Endothelial cell of umbilical vein (primary cell): ENCODE measurements around the gene WDFY2. TPM values are rescaled to one million over a fixed set of nuclear protein-coding genes. Genes with fewer than 3 reads are reported as not detected.

ENCODE experiments used
- BruUV-seq: library from RNA; stranded (reverse); fragments of 400-500 nt; replicated peaks from 2 replicates; lab custom pipeline; 2021; lab: Mats Ljungman, UMichigan
- CTCF ChIA-PET: fragments of 300-600, 350-600 bp; sonication (Branson Sonifier 250); formaldehyde crosslinking; loops from one replicate; lab custom pipeline; 2021; ENCODE audit warnings: antibody characterized with exemption, inconsistent platforms; lab: Charles Lee
- POLR2A ChIA-PET: fragments of 300-600, 350-600 bp; sonication (Branson Sonifier 250); formaldehyde crosslinking; loops from one replicate; lab custom pipeline; 2021; ENCODE audit warnings: antibody characterized with exemption, inconsistent platforms; lab: Charles Lee
- DNase-seq: peaks from one replicate; pipeline ENCODE4 v3.0.0-alpha.2; 2011; ENCODE audit warnings: low read depth, low spot score
- FAIRE-seq: peaks from 2 replicates; lab custom pipeline; 2011; peaks lifted over from hg19 to GRCh38; lab: Jason Lieb, UNC
- H2AFZ ChIP-seq: 2 replicates; pipeline ENCODE4 v1.6.0; 2012; ENCODE audit warnings: low read depth, low read length, control low read depth, inconsistent platforms
- H3K27ac ChIP-seq: 2 replicates; pipeline ENCODE4 v1.5.1; 2011; ENCODE audit warnings: low read depth, mild to moderate bottlenecking, control low read depth, low read length, moderate library complexity; ENCODE audit not compliant: insufficient read depth
- H3K27me3 ChIP-seq, 2 experiments: 2 replicates each; pipeline versions ENCODE4 v1.6.0 to v1.6.1; 2011; ENCODE audit warnings: low read length in 2 of 2, mixed read lengths in 1 of 2; ENCODE audit not compliant: control insufficient read depth in 2 of 2, insufficient read depth in 2 of 2
- H3K36me3 ChIP-seq, 2 experiments: 2 replicates in 1 of 2; 3 replicates in 1 of 2; pipeline ENCODE4 v1.5.1; 2011; ENCODE audit warnings: low read length in 2 of 2, mild to moderate bottlenecking in 1 of 2, moderate library complexity in 1 of 2; ENCODE audit not compliant: control insufficient read depth in 2 of 2, insufficient read depth in 2 of 2; ENCODE audit errors: extremely low read depth in 1 of 2
- H3K4me1 ChIP-seq: 3 replicates; pipeline ENCODE4 v1.5.1; 2011; ENCODE audit warnings: mild to moderate bottlenecking, low read length; ENCODE audit not compliant: control insufficient read depth, insufficient read depth; ENCODE audit errors: extremely low read depth
- H3K4me2 ChIP-seq: 2 replicates; pipeline ENCODE4 v1.6.1; 2011; ENCODE audit warnings: low read length, control low read depth, mixed read lengths; ENCODE audit not compliant: insufficient read depth
- H3K4me3 ChIP-seq, 3 experiments: fragments of 200-600 bp in 1 of 3; sonication (generic), shearing (Covaris generic) in 1 of 3; replicated peaks in 1 of 3; 2 replicates each; pipeline ENCODE4 v1.5.1; 2011 to 2016; ENCODE audit warnings: control low read depth in 3 of 3, low read length in 3 of 3, mild to moderate bottlenecking in 2 of 3, inconsistent platforms in 1 of 3, low read depth in 1 of 3, moderate library complexity in 1 of 3; ENCODE audit not compliant: insufficient read depth in 1 of 3
- H3K79me2 ChIP-seq: 2 replicates; pipeline ENCODE4 v1.6.0; 2012; ENCODE audit warnings: low read length, inconsistent platforms; ENCODE audit not compliant: control insufficient read depth, insufficient read depth
- H3K9ac ChIP-seq: replicated peaks from 2 replicates; pipeline ENCODE3; 2011; ENCODE audit warnings: low read length, control low read depth; ENCODE audit not compliant: insufficient read depth; ENCODE audit errors: extremely low read depth
- H3K9me1 ChIP-seq: replicated peaks from 3 replicates; pipeline ENCODE4 v1.6.0; 2011; ENCODE audit warnings: mild to moderate bottlenecking, low read length; ENCODE audit not compliant: control insufficient read depth, insufficient read depth; ENCODE audit errors: extremely low read depth
- H3K9me3 ChIP-seq: replicated peaks from 2 replicates; pipeline ENCODE4 v1.5.1; 2012; ENCODE audit warnings: low read length, inconsistent platforms; ENCODE audit not compliant: control insufficient read depth, insufficient read depth
- H4K20me1 ChIP-seq: replicated peaks from 2 replicates; pipeline ENCODE3; 2011; ENCODE audit warnings: mild to moderate bottlenecking, low read length; ENCODE audit not compliant: control insufficient read depth, insufficient read depth; ENCODE audit errors: extremely low read depth
- CTCF ChIP-seq, 2 donors: IDR thresholded peaks; 1 replicate in 1 of 2; 2 replicates in 1 of 2; pipeline ENCODE4 v1.5.1; 2011; ENCODE audit warnings: low read length in 2 of 2, mild to moderate bottlenecking in 2 of 2, moderate library complexity in 2 of 2, control low read depth in 1 of 2, inconsistent platforms in 1 of 2, low read depth in 1 of 2; ENCODE audit not compliant: insufficient read depth in 1 of 2; ENCODE audit errors: extremely low read depth in 1 of 2
- EZH2 ChIP-seq: IDR thresholded peaks from 2 replicates; pipeline ENCODE4 v1.6.1; 2012; ENCODE audit warnings: borderline replicate concordance, low read depth, mild to moderate bottlenecking, moderate library complexity, low read length, inconsistent platforms; ENCODE audit not compliant: severe bottlenecking
- FOS ChIP-seq: IDR thresholded peaks from 2 replicates; pipeline ENCODE4 v1.6.1; 2011; ENCODE audit warnings: mild to moderate bottlenecking, low read length, moderate library complexity, borderline replicate concordance; ENCODE audit not compliant: insufficient read depth
- GATA2 ChIP-seq: IDR thresholded peaks from 2 replicates; pipeline ENCODE4 v1.7.0; 2011; ENCODE audit warnings: low read depth, mild to moderate bottlenecking, moderate library complexity, mixed read lengths, low read length; ENCODE audit not compliant: insufficient read length, insufficient read depth
- JUN ChIP-seq: IDR thresholded peaks from 2 replicates; pipeline ENCODE4 v1.6.1; 2011; ENCODE audit warnings: borderline replicate concordance, low read depth; ENCODE audit not compliant: insufficient read length, insufficient read depth
- MAX ChIP-seq: IDR thresholded peaks from 2 replicates; pipeline ENCODE4 v1.6.1; 2011; ENCODE audit not compliant: insufficient read depth, insufficient read length
- MYC ChIP-seq: IDR thresholded peaks from one replicate; pipeline ENCODE4 v1.6.1; 2011; ENCODE audit warnings: mild to moderate bottlenecking, low read depth, low read length
- POLR2A ChIP-seq: IDR thresholded peaks from 2 replicates; pipeline ENCODE4 v1.6.1; 2012; ENCODE audit warnings: low read depth, mild to moderate bottlenecking, control low read depth, low read length
- POLR2AphosphoS5 ChIP-seq: IDR thresholded peaks from 2 replicates; pipeline ENCODE4 v1.6.1; 2012; ENCODE audit warnings: low read depth, mild to moderate bottlenecking, control low read depth, low read length, moderate library complexity; ENCODE audit not compliant: insufficient read depth
- dilution Hi-C: fragments of 300-500 bp; cut with MboI; formaldehyde crosslinking; loops from one replicate; pipeline ENCODE4 v1.15.0; 2019; ENCODE audit warnings: low sequenced_read_pairs; ENCODE audit not compliant: extremely low pct_ligation_motif_present
- intact Hi-C: fragments of 100-400 bp; cut with micrococcal nuclease; formaldehyde crosslinking; loops from one replicate; pipeline ENCODE4 v1.10.0; 2022
- polyA plus RNA-seq, 4 experiments: library from polyadenylated mRNA; depleted of rRNA in 3 of 4; stranded (reverse) in 3 of 4; unstranded in 1 of 4; fragments of >200 nt; gene quantifications; 2 replicates each; pipeline versions ENCODE4 v1.2.1 to v1.2.3, GENCODE V29; 2011 to 2012; ENCODE audit warnings: missing spikeins in 1 of 4
- total RNA-seq: library from RNA; stranded (reverse); gene quantifications from 2 replicates; pipeline ENCODE4 v1.2.3, GENCODE V29; 2021

Gene WDFY2
- total and polyA plus RNA-seq, 2 donors (not counting 3 experiments of a cell fraction or from before 2014, with no cell fraction given) = 2.1 to 5.5 TPM

- TF ChIP-seq POLR2A = no peak
- no peak for TF ChIP-seq GATA2
- no peak for TF ChIP-seq POLR2AphosphoS5
- TF ChIP-seq CTCF (IDR thresholded peaks at IDR 0.05; ENCODE audit: extremely low read depth in 1 of 2, insufficient read depth in 1 of 2, low read depth in 1 of 2, low read length in 2 of 2) = no peak
- no peak for TF ChIP-seq EZH2
- TF ChIP-seq JUN = no peak
- TF ChIP-seq FOS = no peak
- no peak for TF ChIP-seq MAX
- TF ChIP-seq MYC = no peak
- Histone ChIP-seq H3K9me3 (no peaks in the 10 kb centered on the region), H3K27me3 (no peaks in the 10 kb centered on the region), H3K4me1 (peaks cover 11% of the 10 kb centered on the region), H3K4me2 (no peak overlapping the region), H4K20me1 (no peaks in the 10 kb centered on the region), H3K9me1 (no peaks in the 10 kb centered on the region), H3K4me3 (no peak overlapping the region), H3K27ac (no peak overlapping the region), H3K79me2 (no peaks in the 10 kb centered on the region), H2AFZ (no peak overlapping the region), H3K36me3 (no peaks in the 10 kb centered on the region), H3K9ac (no peak overlapping the region)
- no peak for FAIRE-seq
- DNase-seq = no peak
- intact Hi-C loops = loop anchor here (10.0 kb wide), 1 partner anchor 182 kb away; the partner anchor contains the start of gene WDFY2
- ChIA-PET CTCF (no interaction called here), POLR2A (no interaction called here)
- no TSS peak for BruUV-seq
- dilution Hi-C loops = no loop called here
Measured at GRCh38 chr13:51767100-51767499, 182.8 kb downstream of the WDFY2 start.
